ENCODE results near the gene ODR4.
A peak's percentile ranks its signal among the peaks of the same experiment; 100 is the strongest.

The ODR4 gene

GRCh38 chr1:186403632-186404031, 28.0 kb downstream of the ODR4 start:
- H3K4me3 ChIP-seq (ENCODE audit: low read depth, low read length, poor library complexity, severe bottlenecking), result no peak overlapping the region
- no peak overlapping the region for H3K4me2 ChIP-seq (ENCODE audit: low read length)
- H3K79me2 ChIP-seq (ENCODE audit: insufficient read depth, low read length), result no peaks in the 10 kb centered on the region
- H3K27ac ChIP-seq (ENCODE audit: low read depth, low read length, poor library complexity, severe bottlenecking), result no peak overlapping the region
- no peaks in the 10 kb centered on the region for H3K27me3 ChIP-seq (ENCODE audit: insufficient read depth, low read length)
- no peaks in the 10 kb centered on the region for H4K20me1 ChIP-seq (ENCODE audit: insufficient read depth, low read length)
- H3K36me3 ChIP-seq (ENCODE audit: insufficient read depth, low read length), result peaks cover 36% of the 10 kb centered on the region
- H3K9me3 ChIP-seq (ENCODE audit: low read length), result no peaks in the 10 kb centered on the region
- no peaks in the 10 kb centered on the region for H3K9me2 ChIP-seq (ENCODE audit: low read depth, low read length)
- TF ChIP-seq EZH2 (IDR thresholded peaks at IDR 0.05; ENCODE audit: borderline replicate concordance, low read length) (no peak), CTCF (IDR thresholded peaks at IDR 0.05; ENCODE audit: low read length) (no peak)
- no peak overlapping the region for H3K9ac ChIP-seq (ENCODE audit: low read length)
- H2AFZ ChIP-seq (ENCODE audit: low read length), result no peak overlapping the region
- no peaks in the 10 kb centered on the region for H3F3A ChIP-seq (ENCODE audit: insufficient read depth, low read length)
- H3K4me1 ChIP-seq (ENCODE audit: insufficient read depth, low read length, severe bottlenecking), result no peaks in the 10 kb centered on the region

GRCh38 chr1:186404454-186405051, 28.9 kb downstream of the ODR4 start:
- Histone ChIP-seq H3K4me2 (ENCODE audit: low read length) (no peak overlapping the region), H3K4me1 (ENCODE audit: insufficient read depth, low read length, severe bottlenecking) (no peaks in the 10 kb centered on the region), H3K9ac (ENCODE audit: low read length) (no peak overlapping the region), H3K79me2 (ENCODE audit: insufficient read depth, low read length) (no peaks in the 10 kb centered on the region), H2AFZ (ENCODE audit: low read length) (no peak overlapping the region), H4K20me1 (ENCODE audit: insufficient read depth, low read length) (no peaks in the 10 kb centered on the region), H3F3A (ENCODE audit: insufficient read depth, low read length) (no peaks in the 10 kb centered on the region), H3K4me3 (ENCODE audit: low read depth, low read length, poor library complexity, severe bottlenecking) (no peak overlapping the region), H3K9me2 (ENCODE audit: low read depth, low read length) (no peaks in the 10 kb centered on the region), H3K36me3 (ENCODE audit: insufficient read depth, low read length) (peaks cover 35% of the 10 kb centered on the region), H3K27me3 (ENCODE audit: insufficient read depth, low read length) (no peaks in the 10 kb centered on the region), H3K27ac (ENCODE audit: low read depth, low read length, poor library complexity, severe bottlenecking) (no peak overlapping the region), H3K9me3 (ENCODE audit: low read length) (no peaks in the 10 kb centered on the region)
- TF ChIP-seq CTCF (IDR thresholded peaks at IDR 0.05; ENCODE audit: low read length) (peak; percentile 81), EZH2 (IDR thresholded peaks at IDR 0.05; ENCODE audit: borderline replicate concordance, low read length) (no peak)

- no peak overlapping the region for H2AFZ ChIP-seq (ENCODE audit: low read length)
- H3K9ac ChIP-seq (ENCODE audit: low read length), result no peak overlapping the region
- H3K4me3 ChIP-seq (ENCODE audit: low read depth, low read length, poor library complexity, severe bottlenecking), result no peak overlapping the region
- H3K79me2 ChIP-seq (ENCODE audit: insufficient read depth, low read length), result no peaks in the 10 kb centered on the region
- no peaks in the 10 kb centered on the region for H3K4me1 ChIP-seq (ENCODE audit: insufficient read depth, low read length, severe bottlenecking)
- H3K9me2 ChIP-seq (ENCODE audit: low read depth, low read length), result no peaks in the 10 kb centered on the region
- H3K36me3 ChIP-seq (ENCODE audit: insufficient read depth, low read length), result peaks cover 39% of the 10 kb centered on the region; the same call in 1 of the 2 replicates
- TF ChIP-seq CTCF (IDR thresholded peaks at IDR 0.05; ENCODE audit: low read length), result no peak
- no peak for TF ChIP-seq EZH2 (IDR thresholded peaks at IDR 0.05; ENCODE audit: borderline replicate concordance, low read length)
- 0 out of 2 replicates have a peak, but pooled peaks cover 3% of the 10 kb centered on the region for H3F3A ChIP-seq (ENCODE audit: insufficient read depth, low read length)
- H4K20me1 ChIP-seq (ENCODE audit: insufficient read depth, low read length), result no peaks in the 10 kb centered on the region
- H3K27me3 ChIP-seq (ENCODE audit: insufficient read depth, low read length), result no peaks in the 10 kb centered on the region
- no peak overlapping the region for H3K27ac ChIP-seq (ENCODE audit: low read depth, low read length, poor library complexity, severe bottlenecking)
- H3K9me3 ChIP-seq (ENCODE audit: low read length), result no peaks in the 10 kb centered on the region
- no peak overlapping the region for H3K4me2 ChIP-seq (ENCODE audit: low read length)
Observed at GRCh38 chr1:186409091-186409490, 33.5 kb downstream of the ODR4 start.

Measured in OCI-LY1 (cell line).